ENCODE measurements around the gene DDX42. TPM values are rescaled to one million over a fixed set of nuclear protein-coding genes. Genes with fewer than 3 reads are reported as not detected.
A peak's percentile ranks its signal among the peaks of the same experiment; 100 is the strongest.
"Not testable (repeated sequence)": the region's sequence is repeated elsewhere in the genome, so short reads cannot be mapped to it uniquely, and the experiment has no call there.

DDX42 gene
- total and polyA plus RNA-seq, 9 of the 15 experiments (the other 6 are each of a cell fraction or from before 2014, with no cell fraction given) = 16.5 to 149 (median 87.6) TPM

DNA sequence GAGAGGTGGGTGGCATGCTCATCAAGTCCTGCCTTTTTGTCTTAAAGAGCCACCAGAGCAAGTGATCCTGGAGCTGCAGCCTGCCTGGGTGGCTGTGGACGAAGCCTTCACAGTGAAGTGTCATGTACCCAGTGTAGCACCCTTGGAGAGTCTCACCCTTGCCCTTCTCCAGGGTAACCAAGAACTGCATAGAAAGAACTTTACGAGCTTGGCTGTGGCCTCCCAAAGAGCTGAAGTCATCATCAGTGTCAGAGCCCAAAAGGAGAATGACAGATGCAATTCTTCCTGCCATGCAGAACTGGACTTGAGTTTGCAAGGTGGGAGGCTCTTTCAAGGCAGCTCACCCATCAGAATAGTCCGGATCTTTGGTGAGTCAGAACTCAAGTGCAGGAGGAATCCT, 85.3 kb downstream of the DDX42 start:
- H3K9me1 ChIP-seq (ENCODE audit: control insufficient read depth, insufficient read depth, low read length) = no peaks in the 10 kb centered on the region
- ATAC-seq = no peak
- intact Hi-C loops (cut with micrococcal nuclease) = no loop called here
- H3K4me1 ChIP-seq (replicated peaks in 1 of 2; ENCODE audit: control insufficient read depth in 2 of 2, insufficient read depth in 2 of 2, low read length in 2 of 2) = no peaks in the 10 kb centered on the region; a peak in 1 of 5 replicates
- H3K27ac ChIP-seq (ENCODE audit: extremely low read depth, low read depth, low read length) = no peak overlapping the region
- no TSS peak for BruUV-seq (replicated peaks)
- in situ Hi-C loops (cut with MboI) = no loop called here
- H3K4me2 ChIP-seq (ENCODE audit: insufficient read depth, low read length) = no peak overlapping the region
- ChIA-PET CTCF (ENCODE audit: low intra/inter-chr PET ratio) (no interaction called here), POLR2A (interaction anchor here (0.6 to 1.2 kb wide), 4 partner anchors 8 to 642 kb away, joined by 3 to 4 read pairs (median 3); no protein-coding TSS in a partner anchor)
- H3K27me3 ChIP-seq (ENCODE audit: control insufficient read depth in 2 of 2, insufficient read depth in 2 of 2, low read length in 2 of 2) = no peaks in the 10 kb centered on the region
- H3K36me3 ChIP-seq (ENCODE audit: control insufficient read depth, insufficient read depth, low read length) = peaks cover 49% of the 10 kb centered on the region
- DNase-seq (ENCODE audit: extremely low read depth in 1 of 4, low spot score in 3 of 4) = no peak
- peak overlapping the region in 1 of 2 experiments; percentile 42; a peak in 1 of 4 replicates for H3K9ac ChIP-seq (ENCODE audit: insufficient read depth in 1 of 2, low read depth in 2 of 2, low read length in 2 of 2)
- 55% methylated on average over 3 of the region's 3 CpGs for WGBS (ENCODE audit: insufficient coverage, low coverage, missing lambda C conversion rate)
- no peaks in the 10 kb centered on the region for H3K9me3 ChIP-seq (replicated peaks; ENCODE audit: control insufficient read depth, insufficient read depth, low read depth, low read length)
- H3K4me3 ChIP-seq = no peak overlapping the region
- H2AFZ ChIP-seq (ENCODE audit: low read depth, low read length) = no peak overlapping the region
- no peaks in the 10 kb centered on the region for H3K79me2 ChIP-seq (ENCODE audit: control insufficient read depth, insufficient read depth, low read length)
- no peaks in the 10 kb centered on the region; the same call in 1 of the 2 replicates for H4K20me1 ChIP-seq (replicated peaks; ENCODE audit: control insufficient read depth, insufficient read depth, low read length)
- no peak for FAIRE-seq
- TF ChIP-seq SRSF7 (optimal IDR thresholded peaks at IDR 0.05; ENCODE audit: low read depth, low read length) = no peak

DNA sequence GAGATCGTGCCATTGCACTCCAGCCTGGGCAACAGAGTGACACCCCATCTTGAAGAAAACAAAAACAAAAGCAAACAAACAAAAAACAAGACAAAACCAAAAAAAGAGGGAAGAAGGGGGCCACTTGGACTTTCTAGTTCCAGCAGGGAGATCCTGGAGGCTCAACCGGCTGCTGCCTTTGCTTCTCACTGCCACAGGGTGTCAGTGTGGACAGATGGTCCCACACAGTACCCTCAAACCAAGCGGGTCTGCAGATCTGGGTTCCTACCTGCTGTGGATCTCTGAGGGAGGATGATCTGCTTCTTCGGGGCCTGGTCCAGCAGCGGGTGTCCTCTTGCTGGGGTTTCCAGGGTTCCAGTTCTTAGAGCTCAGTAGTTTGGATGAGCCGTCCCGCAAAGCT, 92.7 kb downstream of the DDX42 start:
- H3K27ac ChIP-seq (ENCODE audit: extremely low read depth, low read depth, low read length); in situ Hi-C loops (cut with MboI); H3K9me3 ChIP-seq (replicated peaks; ENCODE audit: control insufficient read depth, insufficient read depth, low read depth, low read length); BruUV-seq (replicated peaks); DNase-seq (ENCODE audit: extremely low read depth in 1 of 4, low spot score in 3 of 4); H3K79me2 ChIP-seq (ENCODE audit: control insufficient read depth, insufficient read depth, low read length); FAIRE-seq; CTCF ChIA-PET (ENCODE audit: low intra/inter-chr PET ratio); H3K4me1 ChIP-seq (replicated peaks in 1 of 2; ENCODE audit: control insufficient read depth in 2 of 2, insufficient read depth in 2 of 2, low read length in 2 of 2); H3K4me2 ChIP-seq (ENCODE audit: insufficient read depth, low read length); H3K4me3 ChIP-seq; H3K9ac ChIP-seq (ENCODE audit: insufficient read depth in 1 of 2, low read depth in 2 of 2, low read length in 2 of 2); H2AFZ ChIP-seq (ENCODE audit: low read depth, low read length); H4K20me1 ChIP-seq (replicated peaks; ENCODE audit: control insufficient read depth, insufficient read depth, low read length); H3K27me3 ChIP-seq (ENCODE audit: control insufficient read depth in 2 of 2, insufficient read depth in 2 of 2, low read length in 2 of 2); intact Hi-C loops (cut with micrococcal nuclease); H3K9me1 ChIP-seq (ENCODE audit: control insufficient read depth, insufficient read depth, low read length): not testable (repeated sequence)
- TF ChIP-seq, protein P1, sequence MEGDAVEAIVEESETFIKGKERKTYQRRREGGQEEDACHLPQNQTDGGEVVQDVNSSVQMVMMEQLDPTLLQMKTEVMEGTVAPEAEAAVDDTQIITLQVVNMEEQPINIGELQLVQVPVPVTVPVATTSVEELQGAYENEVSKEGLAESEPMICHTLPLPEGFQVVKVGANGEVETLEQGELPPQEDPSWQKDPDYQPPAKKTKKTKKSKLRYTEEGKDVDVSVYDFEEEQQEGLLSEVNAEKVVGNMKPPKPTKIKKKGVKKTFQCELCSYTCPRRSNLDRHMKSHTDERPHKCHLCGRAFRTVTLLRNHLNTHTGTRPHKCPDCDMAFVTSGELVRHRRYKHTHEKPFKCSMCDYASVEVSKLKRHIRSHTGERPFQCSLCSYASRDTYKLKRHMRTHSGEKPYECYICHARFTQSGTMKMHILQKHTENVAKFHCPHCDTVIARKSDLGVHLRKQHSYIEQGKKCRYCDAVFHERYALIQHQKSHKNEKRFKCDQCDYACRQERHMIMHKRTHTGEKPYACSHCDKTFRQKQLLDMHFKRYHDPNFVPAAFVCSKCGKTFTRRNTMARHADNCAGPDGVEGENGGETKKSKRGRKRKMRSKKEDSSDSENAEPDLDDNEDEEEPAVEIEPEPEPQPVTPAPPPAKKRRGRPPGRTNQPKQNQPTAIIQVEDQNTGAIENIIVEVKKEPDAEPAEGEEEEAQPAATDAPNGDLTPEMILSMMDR (IDR thresholded peaks at IDR 0.05 in 2 of 3, conservative IDR thresholded peaks at IDR 0.05 in 1 of 3; ENCODE audit: insufficient read depth in 2 of 3, low read depth in 1 of 3, low read length in 3 of 3) = peak in 2 of 3 experiments; percentile 29 to 39; a peak in 4 of 6 replicates
- POLR2A ChIA-PET = interaction anchor here (0.9 kb wide), 1 partner anchor 16 kb away, joined by 4 read pairs; no protein-coding TSS in a partner anchor
- WGBS (ENCODE audit: insufficient coverage, low coverage, missing lambda C conversion rate) = 62% methylated on average over 5 of the region's 7 CpGs
- peaks cover 15% of the 10 kb centered on the region; the same call in 2 of the 3 replicates for H3K36me3 ChIP-seq (ENCODE audit: control insufficient read depth, insufficient read depth, low read length)
- peak; percentile 80 for ATAC-seq
